ENCODE measurements around the gene ACTR6.
"Not testable (repeated sequence)": the region's sequence is repeated elsewhere in the genome, so short reads cannot be mapped to it uniquely, and the experiment has no call there.

ACTR6 gene

GRCh38 chr12:100185361-100185894 is 15.2 kb upstream of the ACTR6 start:
- DNase-seq: no peak

GRCh38 chr12:100186071-100186470 is 14.5 kb upstream of the ACTR6 start:
- DNase-seq: no peak

- DNase-seq: no peak
Observed at GRCh38 chr12:100187068-100187467, 13.5 kb upstream of the ACTR6 start.

DNA sequence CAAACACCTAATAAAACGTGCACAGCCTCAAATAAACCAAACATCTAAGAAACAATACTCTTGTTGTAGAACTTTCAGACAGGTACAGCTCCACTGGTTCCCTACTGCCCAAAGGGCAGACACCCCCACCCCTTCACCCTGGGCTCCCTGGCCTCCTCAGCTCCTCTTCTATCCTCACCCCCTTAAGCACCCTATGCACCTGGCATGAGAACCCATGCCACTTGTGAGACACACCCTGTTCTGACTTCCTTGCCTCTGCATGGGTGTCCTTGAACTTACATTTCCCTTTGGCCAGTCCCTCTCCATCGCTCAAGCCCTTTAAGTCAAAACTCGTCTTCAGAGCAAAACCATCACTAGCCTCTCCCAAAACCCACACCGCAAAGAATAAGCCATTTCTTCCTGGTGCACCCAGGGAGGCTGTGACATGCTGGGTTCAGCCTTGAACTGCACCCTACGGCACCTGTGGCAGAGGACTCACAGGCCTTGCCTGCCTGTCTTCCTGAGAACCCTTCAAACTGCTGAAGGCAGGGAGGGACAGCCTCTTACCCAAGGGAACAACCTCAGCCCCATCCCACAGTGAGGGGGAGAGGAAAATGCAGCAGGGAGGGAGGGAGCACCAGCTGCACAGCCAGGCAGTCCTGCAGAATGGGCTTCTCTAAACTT is 12.6 kb upstream of the ACTR6 start:
- no peak for DNase-seq

DNA sequence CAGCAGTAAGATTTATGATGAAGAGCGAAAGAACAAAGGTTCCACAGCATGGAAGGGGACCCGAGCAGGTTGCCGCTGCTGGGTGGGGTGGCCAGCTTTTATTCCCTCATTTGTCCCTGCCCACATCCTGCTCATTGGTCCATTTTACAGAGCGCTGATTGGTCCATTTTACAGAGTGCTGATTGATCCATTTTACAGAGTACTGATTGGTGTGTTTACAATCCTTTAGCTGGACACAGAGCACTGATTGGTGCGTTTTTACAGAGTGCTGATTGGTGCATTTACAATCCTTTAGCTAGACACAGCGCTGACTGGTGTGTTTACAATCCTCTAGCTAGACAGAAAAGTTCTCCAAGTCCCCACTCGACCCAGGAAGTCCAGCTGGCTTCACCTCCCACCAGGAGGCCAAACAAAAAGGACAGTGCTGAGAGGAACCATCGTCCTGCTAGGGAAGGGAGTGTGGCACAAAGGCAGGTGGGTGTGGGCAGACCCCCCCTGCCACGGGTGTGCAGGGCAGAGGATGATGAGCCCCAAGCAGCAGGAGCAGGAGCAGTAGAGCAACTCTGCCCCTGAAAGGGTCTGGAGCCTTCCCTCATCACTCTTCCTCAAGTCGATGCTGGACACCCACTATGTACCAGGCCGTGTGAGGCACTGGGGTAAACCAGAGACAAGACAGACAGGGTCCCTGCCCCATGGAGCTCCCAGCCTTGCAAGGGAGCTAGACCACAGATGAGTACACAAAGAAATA is 11.6 kb upstream of the ACTR6 start:
- not testable (repeated sequence) for DNase-seq

DNA sequence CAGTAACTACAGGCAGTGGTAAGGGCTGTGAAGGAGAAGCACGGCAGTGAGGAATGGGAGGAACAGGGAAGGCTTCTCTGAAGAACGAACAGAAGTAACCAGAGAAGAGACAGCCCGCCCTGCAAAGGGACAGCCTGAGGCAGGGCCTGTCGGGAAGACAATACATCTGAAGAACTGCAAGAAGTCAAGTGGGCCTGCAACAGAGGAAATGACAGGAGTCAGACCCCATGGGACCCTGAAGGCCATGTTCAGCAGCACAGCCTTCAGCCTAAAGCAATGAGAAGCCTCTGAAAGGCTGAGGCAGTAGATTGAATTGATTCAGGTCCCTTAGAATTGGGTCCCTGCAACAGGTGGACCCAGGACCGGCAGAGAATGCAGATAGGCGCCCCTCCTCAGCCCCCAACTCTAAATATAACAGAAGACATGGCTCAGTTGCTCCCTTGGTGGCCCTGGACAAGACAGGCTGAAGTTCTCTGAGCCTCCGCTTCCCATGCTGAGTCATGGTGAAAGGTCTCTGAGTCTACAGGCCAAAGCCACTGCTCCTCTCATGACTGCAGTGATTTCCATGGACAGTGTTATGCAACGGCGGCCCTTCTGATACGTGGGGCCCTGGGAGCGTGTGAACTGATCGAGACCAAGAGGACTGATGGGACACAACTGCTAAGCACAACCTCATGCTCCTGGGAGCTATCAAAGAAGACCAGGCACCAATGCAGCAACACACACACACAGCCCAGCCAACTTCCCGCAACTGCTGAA is 10.8 kb upstream of the ACTR6 start:
- no peak for DNase-seq

- no peak for DNase-seq
Observed at GRCh38 chr12:100193085-100193484, 7.5 kb upstream of the ACTR6 start.

- DNase-seq: no peak
Observed at GRCh38 chr12:100197486-100197885, 3.1 kb upstream of the ACTR6 start.

- DNase-seq: no peak
Observed at GRCh38 chr12:100199023-100199346, 1.6 kb upstream of the ACTR6 start.

DNA sequence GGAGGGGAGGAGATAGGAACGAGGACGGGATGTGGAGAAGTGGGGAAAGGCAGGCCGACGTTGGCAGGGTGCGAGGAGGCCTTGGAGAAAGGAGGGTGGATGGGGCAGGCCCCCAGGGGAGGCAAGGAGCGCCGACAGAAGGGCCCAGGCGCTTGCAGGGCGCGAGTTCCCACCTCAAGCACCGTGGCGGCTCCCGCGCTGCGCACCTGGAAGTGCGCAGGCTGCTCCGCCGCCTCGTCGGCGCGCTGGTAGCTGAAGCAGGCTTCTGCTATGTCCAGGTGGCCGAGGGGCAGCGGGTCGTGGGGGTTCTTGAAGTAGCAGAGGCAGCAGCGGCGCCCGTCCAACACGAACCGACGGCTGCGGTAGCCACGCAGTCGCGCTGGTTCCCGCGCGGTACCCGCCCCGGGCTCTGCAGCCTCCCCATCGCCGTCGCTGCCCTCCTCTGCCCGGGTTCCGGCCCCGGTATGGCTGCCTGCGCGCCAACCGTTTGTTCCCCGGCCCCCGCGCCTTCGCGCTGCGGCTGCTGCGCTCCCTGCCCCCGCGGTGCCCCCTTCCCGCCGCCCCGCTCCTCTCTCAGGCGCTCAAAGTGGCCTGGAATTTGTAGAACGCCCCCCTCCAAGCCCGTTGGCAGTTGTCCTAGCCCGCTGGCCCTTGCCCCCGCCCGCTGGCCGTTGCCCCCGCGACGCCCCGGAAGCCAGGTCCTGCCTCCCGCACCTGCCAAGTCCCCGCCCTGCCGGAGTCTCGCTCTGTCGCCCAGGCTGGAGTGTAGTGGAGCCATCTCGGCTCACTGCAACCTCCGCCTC is 1.1 kb upstream of the ACTR6 start:
- peak; percentile 62 for DNase-seq

GRCh38 chr12:100201604-100202423 is 1.2 kb downstream of the ACTR6 start:
- no peak for DNase-seq

DNA sequence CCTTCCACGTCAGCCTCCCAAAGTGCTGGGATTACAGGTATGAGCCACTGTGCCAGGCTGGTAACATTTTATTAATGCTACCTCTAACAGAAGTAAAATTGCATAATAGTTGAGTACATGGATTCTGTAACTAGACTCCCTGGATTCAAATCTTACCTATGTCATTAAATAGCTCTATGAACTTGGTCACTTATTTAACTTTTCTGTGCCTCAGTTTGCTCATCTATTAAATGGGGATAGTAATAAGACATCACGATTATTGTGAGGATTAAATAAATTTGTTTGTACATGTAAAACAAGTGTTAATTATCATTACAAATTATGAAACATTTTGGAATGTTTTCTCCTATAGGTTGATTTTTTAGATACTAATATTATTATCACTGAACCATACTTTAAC is 6.7 kb downstream of the ACTR6 start:
- DNase-seq: no peak

- DNase-seq: no peak
Observed at GRCh38 chr12:100208834-100209233, 8.2 kb downstream of the ACTR6 start.

- no peak for DNase-seq
Observed at GRCh38 chr12:100211698-100212097, 11.1 kb downstream of the ACTR6 start.

- no peak for DNase-seq
Observed at GRCh38 chr12:100213016-100213891, 12.6 kb downstream of the ACTR6 start.

- DNase-seq: no peak
Observed at GRCh38 chr12:100214518-100214917, 13.9 kb downstream of the ACTR6 start.

DNA sequence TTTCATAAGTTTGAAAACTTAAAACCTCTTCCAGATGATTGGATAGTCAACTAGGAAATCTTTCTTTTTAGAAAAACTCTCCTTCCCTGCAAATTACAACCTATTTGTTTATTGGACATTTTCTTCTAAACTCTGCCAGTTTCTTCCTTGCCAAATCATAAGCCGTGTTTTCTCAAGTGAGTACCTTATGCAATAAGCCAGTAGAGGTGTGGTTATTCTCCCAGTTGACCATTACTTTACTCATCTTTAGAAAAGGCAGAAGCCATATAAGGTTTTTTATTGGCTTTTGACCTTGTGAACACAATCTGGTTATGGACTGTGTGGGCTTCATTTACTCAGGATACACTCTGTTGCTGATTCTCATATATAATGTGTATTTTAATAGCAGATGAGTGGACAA is 14.6 kb downstream of the ACTR6 start:
- DNase-seq: no peak

DNA sequence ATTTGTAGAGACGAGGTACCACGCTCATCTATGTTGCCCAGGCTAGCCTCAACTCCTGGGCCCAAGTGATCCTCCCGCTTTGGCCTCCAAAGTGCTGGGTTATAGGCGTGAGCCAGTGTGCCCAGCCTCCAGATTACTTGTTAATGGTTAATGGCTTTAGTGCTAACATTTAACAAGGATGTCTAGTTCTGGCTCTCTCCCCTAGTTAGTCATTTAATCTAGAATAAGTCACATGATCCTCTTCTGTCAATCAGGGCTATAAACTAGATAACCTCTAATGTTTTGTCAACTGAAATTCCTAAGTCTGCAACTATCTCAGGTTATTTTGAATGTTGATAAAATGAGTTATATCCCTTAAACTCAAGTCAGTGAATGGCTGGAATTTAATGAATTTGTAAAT is 15.7 kb downstream of the ACTR6 start:
- DNase-seq: no peak

DNA sequence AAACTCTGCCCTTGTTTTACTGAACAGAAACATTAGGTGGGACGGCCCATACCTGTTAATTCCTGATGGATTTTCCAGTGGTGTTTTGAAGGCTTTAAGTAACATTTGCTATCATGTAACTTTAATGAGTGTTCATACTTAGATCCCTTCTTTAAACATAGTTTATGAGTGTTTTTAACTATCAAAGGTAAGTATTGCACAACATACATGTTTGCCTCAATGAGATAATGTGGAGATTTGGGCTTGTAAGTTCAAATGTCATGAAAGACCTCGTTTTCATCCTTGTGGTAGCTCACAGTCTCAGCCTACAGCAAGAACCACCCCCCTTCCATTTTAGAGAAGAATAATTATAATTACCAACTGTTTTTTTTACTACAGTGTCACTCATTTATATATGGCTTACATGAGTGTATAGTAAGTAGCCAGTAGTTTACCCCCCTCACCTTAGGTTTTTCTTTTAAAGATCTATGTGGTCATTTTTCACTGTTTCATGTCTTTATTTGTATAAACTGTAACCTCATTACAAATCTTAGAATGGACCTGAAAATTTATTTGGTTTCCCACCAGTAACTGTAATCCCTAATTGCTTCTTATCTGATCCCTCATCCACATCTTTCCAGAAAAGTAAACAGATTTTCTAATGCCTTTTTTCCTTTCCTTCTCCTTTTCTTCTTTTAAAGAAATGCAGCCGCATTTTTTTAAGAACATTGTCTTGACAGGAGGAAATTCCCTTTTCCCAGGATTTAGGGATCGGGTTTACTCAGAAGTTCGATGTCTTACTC is 18.9 kb downstream of the ACTR6 start:
- DNase-seq: no peak

DNA sequence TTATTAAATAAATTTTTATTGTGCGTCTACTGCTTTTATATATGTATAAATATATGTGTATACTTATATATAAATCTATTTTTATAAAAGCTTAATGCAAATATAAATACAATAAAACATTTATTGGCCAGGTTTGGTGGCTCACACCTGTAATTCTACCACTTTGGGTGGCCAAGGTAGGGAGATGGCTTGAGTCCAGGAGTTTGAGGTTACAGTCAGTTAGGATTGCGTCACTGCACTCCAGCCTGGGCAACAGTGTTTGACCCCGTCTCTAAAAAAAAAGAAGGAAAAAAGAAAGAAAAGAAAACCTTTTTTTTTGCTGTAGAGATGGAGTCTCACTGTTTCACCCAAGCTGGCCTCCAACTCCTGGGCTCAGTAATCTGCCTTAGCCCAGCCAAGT is 20.9 kb downstream of the ACTR6 start:
- no peak for DNase-seq

Measured in right hindlimb (tissue), 1 donor.